H1 (cell line): Measurements from ENCODE around the gene SRF. TPM values are rescaled to one million over a fixed set of nuclear protein-coding genes. Genes with fewer than 3 reads are reported as not detected.
A peak's percentile ranks its signal among the peaks of the same experiment; 100 is the strongest.

Experiments
- BCL11A ChIP-seq, 2 experiments: IDR thresholded peaks; one replicate each; pipeline ENCODE4 v1.6.1; 2011; ENCODE audit warnings: low read depth in 2 of 2, low read length in 2 of 2, mild to moderate bottlenecking in 2 of 2
- CBX8 ChIP-seq: fragments of 300-800, 300-1000 bp; sonication (generic); IDR thresholded peaks from 2 replicates; pipeline ENCODE4 v1.7.1; 2016; ENCODE audit warnings: low read depth, low read length, borderline replicate concordance
- CEBPB ChIP-seq: IDR thresholded peaks from 2 replicates; pipeline ENCODE4 v1.6.1; 2012; ENCODE audit warnings: low read depth, low read length
- CHD1 ChIP-seq: IDR thresholded peaks from 2 replicates; pipeline ENCODE4 v1.6.1; 2012; ENCODE audit warnings: low read depth, low read length, improper control_type of control experiment
- EGR1 ChIP-seq: IDR thresholded peaks from 2 replicates; pipeline ENCODE4 v1.6.1; 2011; ENCODE audit warnings: low read depth, low read length, borderline replicate concordance
- EZH2 ChIP-seq: fragments of 200-600 bp; sonication (generic); IDR thresholded peaks from 2 replicates; pipeline ENCODE4 v1.7.1; 2012; ENCODE audit warnings: low read depth, mild to moderate bottlenecking, moderate library complexity, low read length, inconsistent platforms; ENCODE audit not compliant: severe bottlenecking
- FOSL1 ChIP-seq: IDR thresholded peaks from 2 replicates; pipeline ENCODE4 v1.6.1; 2011; ENCODE audit warnings: mild to moderate bottlenecking, low read depth, low read length, moderate library complexity; ENCODE audit not compliant: insufficient read depth
- GABPA ChIP-seq: IDR thresholded peaks from 2 replicates; pipeline ENCODE4 v1.6.1; 2011; ENCODE audit warnings: mild to moderate bottlenecking, low read length, moderate library complexity, borderline replicate concordance; ENCODE audit not compliant: insufficient read depth
- JUN ChIP-seq: IDR thresholded peaks from 2 replicates; pipeline ENCODE4 v1.6.1; 2011; ENCODE audit warnings: low read depth, mild to moderate bottlenecking, improper control_type of control experiment, low read length
- JUND ChIP-seq: IDR thresholded peaks from 2 replicates; pipeline ENCODE4 v1.6.1; 2011; ENCODE audit warnings: mild to moderate bottlenecking, improper control_type of control experiment, low read length
- MAX ChIP-seq: IDR thresholded peaks from 2 replicates; pipeline ENCODE4 v1.6.1; 2012; ENCODE audit warnings: inconsistent platforms
- NANOG ChIP-seq: IDR thresholded peaks from 2 replicates; pipeline ENCODE4 v1.6.1; 2011; ENCODE audit warnings: low read length, low read depth, mild to moderate bottlenecking, inconsistent platforms; ENCODE audit not compliant: insufficient read depth, poor library complexity, severe bottlenecking
- NRF1 ChIP-seq: IDR thresholded peaks from 2 replicates; pipeline ENCODE4 v1.6.1; 2011; ENCODE audit warnings: mild to moderate bottlenecking, low read depth, low read length, improper control_type of control experiment
- PHF8 ChIP-seq: fragments of 200-600 bp; sonication (generic); conservative IDR thresholded peaks from 2 replicates; pipeline ENCODE4 v1.7.1; 2012; ENCODE audit warnings: low read depth, mild to moderate bottlenecking, inconsistent platforms, low read length, moderate library complexity
- POLR2A ChIP-seq, 2 experiments: IDR thresholded peaks; 1 replicate in 1 of 2; 2 replicates in 1 of 2; pipeline ENCODE4 v1.6.1; 2011; ENCODE audit warnings: low read depth in 2 of 2, low read length in 2 of 2, mild to moderate bottlenecking in 2 of 2; ENCODE audit errors: control extremely low read depth in 1 of 2
- POU5F1 ChIP-seq: IDR thresholded peaks from 2 replicates; pipeline ENCODE4 v1.6.1; 2011; ENCODE audit warnings: low read depth, mild to moderate bottlenecking, low read length, moderate library complexity
- RBBP5 ChIP-seq: IDR thresholded peaks from 2 replicates; pipeline ENCODE4 v1.7.1; 2012; ENCODE audit warnings: low read depth, mild to moderate bottlenecking, inconsistent platforms, low read length, moderate library complexity, borderline replicate concordance
- RXRA ChIP-seq: IDR thresholded peaks from 2 replicates; pipeline ENCODE4 v1.6.1; 2011; ENCODE audit warnings: low read depth, mild to moderate bottlenecking, low read length, moderate library complexity; ENCODE audit not compliant: insufficient read depth
- SIRT6 ChIP-seq: IDR thresholded peaks from one replicate; pipeline ENCODE4 v1.7.1; 2012; ENCODE audit warnings: low read length, inconsistent platforms
- SP1 ChIP-seq: IDR thresholded peaks from 2 replicates; pipeline ENCODE4 v1.6.1; 2011; ENCODE audit warnings: low read depth, low read length
- TAF7 ChIP-seq: optimal IDR thresholded peaks from 2 replicates; pipeline ENCODE3; 2011; ENCODE audit warnings: low read depth, mild to moderate bottlenecking, inconsistent platforms, low read length, moderate library complexity, borderline replicate concordance
- TBP ChIP-seq: IDR thresholded peaks from 2 replicates; pipeline ENCODE4 v1.6.1; 2011; ENCODE audit warnings: low read depth, low read length, improper control_type of control experiment
- YY1 ChIP-seq: IDR thresholded peaks from 2 replicates; pipeline ENCODE4 v1.6.1; 2011; ENCODE audit warnings: low read depth, mild to moderate bottlenecking, low read length
- polyA plus RNA-seq, 7 experiments: library from polyadenylated mRNA; depleted of rRNA in 3 of 7; stranded (reverse) in 5 of 7; unstranded in 2 of 7; fragments of >200 nt in 5 of 7; fragments of 200-250 nt in 2 of 7; gene quantifications; 1 replicate in 5 of 7; 2 replicates in 1 of 7; 4 replicates in 1 of 7; pipeline versions ENCODE4 v1.2.1 to v1.2.3, GENCODE V29; 2011 to 2013; ENCODE audit warnings: missing spikeins in 2 of 7, mixed read lengths in 2 of 7
- total RNA-seq: library from RNA; stranded (reverse); fragmentation: NEBNext Ultra II Directional; extraction: Animal tissue kit (Norgen Biotek cat#: 25700); gene quantifications from 2 replicates; pipeline ENCODE4 v1.2.1, GENCODE V29; 2021
- TF ChIP-seq, protein P1 (sequence below): IDR thresholded peaks from 2 replicates; pipeline ENCODE4 v1.6.1; 2011; ENCODE audit warnings: low read depth, mild to moderate bottlenecking, low read length; ENCODE audit not compliant: insufficient read depth

The SRF gene
- total and polyA plus RNA-seq, 2 of the 8 experiments (the other 6 are each of a cell fraction or from before 2014, with no cell fraction given) = 49.0 to 69.5 TPM

DNA sequence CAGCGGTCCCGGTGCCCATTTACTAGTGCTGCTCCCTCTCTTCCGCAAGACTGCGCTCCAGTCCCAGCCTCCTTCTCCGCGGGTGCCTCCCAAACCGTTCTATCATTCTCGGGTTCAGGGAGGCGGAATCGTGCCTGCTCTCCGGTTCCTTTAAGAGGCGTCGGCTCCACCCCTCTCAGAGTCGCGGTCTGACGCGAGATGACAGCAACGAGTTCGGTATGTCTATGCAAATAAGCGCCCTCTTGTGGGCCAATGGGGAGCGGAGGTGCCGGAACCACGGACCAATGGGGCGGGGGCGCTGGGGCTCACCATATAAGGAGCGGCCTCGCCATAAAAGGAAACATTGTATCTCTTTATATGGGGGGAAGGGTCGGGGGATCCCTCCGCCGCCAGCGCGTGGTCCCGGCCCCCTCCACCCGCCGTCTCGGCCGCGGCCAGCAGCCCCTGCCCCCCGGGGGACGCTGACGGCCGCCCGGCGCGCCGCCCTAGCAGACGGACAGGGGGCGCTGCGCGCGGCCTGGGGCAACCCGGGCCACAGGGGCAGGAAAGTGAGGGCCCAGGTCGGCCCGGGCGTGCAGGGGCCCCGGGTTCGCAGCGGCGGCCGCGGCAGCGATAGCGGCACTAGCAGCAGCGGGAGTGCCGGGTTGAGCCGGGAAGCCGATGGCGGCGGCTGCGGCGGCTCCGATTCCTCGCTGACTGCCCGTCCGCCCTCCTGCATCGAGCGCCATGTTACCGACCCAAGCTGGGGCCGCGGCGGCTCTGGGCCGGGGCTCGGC lies at the start of gene SRF (continued):
- TF ChIP-seq, protein P1, sequence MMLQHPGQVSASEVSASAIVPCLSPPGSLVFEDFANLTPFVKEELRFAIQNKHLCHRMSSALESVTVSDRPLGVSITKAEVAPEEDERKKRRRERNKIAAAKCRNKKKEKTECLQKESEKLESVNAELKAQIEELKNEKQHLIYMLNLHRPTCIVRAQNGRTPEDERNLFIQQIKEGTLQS = no peak
- no peak for TF ChIP-seq CBX8
- TF ChIP-seq POLR2A (IDR thresholded peaks at IDR 0.05; ENCODE audit: control extremely low read depth in 1 of 2, low read depth in 2 of 2, low read length in 2 of 2) = peak in 1 of 2 experiments; percentile 94; a peak in 2 of 3 replicates
- TF ChIP-seq YY1 = peak; percentile 70; the same call in 1 of the 2 replicates
- no peak; the same call in 1 of the 2 replicates for TF ChIP-seq GABPA
- TF ChIP-seq SIRT6 = no peak
- no peak for TF ChIP-seq RXRA
- TF ChIP-seq BCL11A (IDR thresholded peaks at IDR 0.05; ENCODE audit: low read depth in 2 of 2, low read length in 2 of 2) = no peak
- 0 out of 2 replicates have a peak, but pooled peaks have one; percentile 22 for TF ChIP-seq JUND
- TF ChIP-seq EGR1 = peak; percentile 67
- peak; percentile 93 for TF ChIP-seq TBP
- no peak; the same call in 1 of the 2 replicates for TF ChIP-seq RBBP5
- TF ChIP-seq NANOG = peak; percentile 29
- TF ChIP-seq TAF7 = peak; percentile 96
- TF ChIP-seq FOSL1 = peak; percentile 81; the same call in 1 of the 2 replicates
- TF ChIP-seq MAX = peak; percentile 74
- peak; percentile 10; the same call in 1 of the 2 replicates for TF ChIP-seq SP1
- TF ChIP-seq NRF1 = no peak
- TF ChIP-seq JUN = no peak
- no peak; the same call in 1 of the 2 replicates for TF ChIP-seq CHD1
- no peak; the same call in 1 of the 2 replicates for TF ChIP-seq CEBPB
- TF ChIP-seq PHF8 = peak; percentile 72
- TF ChIP-seq EZH2 = no peak
- TF ChIP-seq POU5F1 = no peak
